ENCODE data around the gene PIK3IP1. TPM values are rescaled to one million over a fixed set of nuclear protein-coding genes. Genes with fewer than 3 reads are reported as not detected.

The PIK3IP1 gene
- total and polyA plus RNA-seq, 2 donors (not counting 3 experiments of a cell fraction or from before 2014, with no cell fraction given), result 7.7 to 13.2 TPM

- no peak for FAIRE-seq
- peaks cover 32 to 44% of the 10 kb centered on the region in 2 experiments for H3K36me3 ChIP-seq (ENCODE audit: control insufficient read depth in 2 of 2, extremely low read depth in 1 of 2, insufficient read depth in 2 of 2, low read length in 2 of 2)
- dilution Hi-C loops (cut with MboI; ENCODE audit: extremely low pct_ligation_motif_present, low sequenced_read_pairs), result no loop called here
- intact Hi-C loops (cut with micrococcal nuclease), result loop anchor here (5.0 kb wide), 1 partner anchor 74 kb away; no protein-coding TSS in a partner anchor
- H3K27ac ChIP-seq (ENCODE audit: insufficient read depth, low read depth, low read length), result no peak overlapping the region
- no peak overlapping the region for H3K4me3 ChIP-seq (replicated peaks in 1 of 3; ENCODE audit: insufficient read depth in 1 of 3, low read depth in 1 of 3, low read length in 3 of 3)
- H3K9me3 ChIP-seq (replicated peaks; ENCODE audit: control insufficient read depth, insufficient read depth, low read length), result no peaks in the 10 kb centered on the region
- no peaks in the 10 kb centered on the region for H3K27me3 ChIP-seq (ENCODE audit: control insufficient read depth in 2 of 2, insufficient read depth in 2 of 2, low read length in 2 of 2)
- ChIA-PET POLR2A (no interaction called here), CTCF (interaction anchor here (1.3 to 7.9 kb wide), 14 partner anchors 9 to 169 kb away, joined by 4 to 169 read pairs (median 18); partner anchors contain the start of genes LIMK2, PIK3IP1 and SELENOM)
- H3K9me1 ChIP-seq (replicated peaks; ENCODE audit: control insufficient read depth, extremely low read depth, insufficient read depth, low read length), result no peaks in the 10 kb centered on the region
- no peak for DNase-seq (ENCODE audit: low read depth, low spot score)
- H3K4me2 ChIP-seq (ENCODE audit: insufficient read depth, low read length), result no peak overlapping the region
- H4K20me1 ChIP-seq (replicated peaks; ENCODE audit: control insufficient read depth, extremely low read depth, insufficient read depth, low read length), result no peaks in the 10 kb centered on the region
- TF ChIP-seq JUN (IDR thresholded peaks at IDR 0.05; ENCODE audit: borderline replicate concordance, insufficient read depth, insufficient read length, low read depth) (no peak), GATA2 (IDR thresholded peaks at IDR 0.05; ENCODE audit: insufficient read depth, insufficient read length, low read depth, low read length) (no peak), MYC (IDR thresholded peaks at IDR 0.05; ENCODE audit: low read depth, low read length) (no peak), EZH2 (IDR thresholded peaks at IDR 0.05; ENCODE audit: borderline replicate concordance, low read depth, low read length, severe bottlenecking) (no peak), POLR2AphosphoS5 (IDR thresholded peaks at IDR 0.05; ENCODE audit: insufficient read depth, low read depth, low read length) (no peak), FOS (IDR thresholded peaks at IDR 0.05; ENCODE audit: borderline replicate concordance, insufficient read depth, low read length) (no peak), POLR2A (IDR thresholded peaks at IDR 0.05; ENCODE audit: low read depth, low read length) (no peak), MAX (IDR thresholded peaks at IDR 0.05; ENCODE audit: insufficient read depth, insufficient read length) (no peak)
- TF ChIP-seq, protein P1, sequence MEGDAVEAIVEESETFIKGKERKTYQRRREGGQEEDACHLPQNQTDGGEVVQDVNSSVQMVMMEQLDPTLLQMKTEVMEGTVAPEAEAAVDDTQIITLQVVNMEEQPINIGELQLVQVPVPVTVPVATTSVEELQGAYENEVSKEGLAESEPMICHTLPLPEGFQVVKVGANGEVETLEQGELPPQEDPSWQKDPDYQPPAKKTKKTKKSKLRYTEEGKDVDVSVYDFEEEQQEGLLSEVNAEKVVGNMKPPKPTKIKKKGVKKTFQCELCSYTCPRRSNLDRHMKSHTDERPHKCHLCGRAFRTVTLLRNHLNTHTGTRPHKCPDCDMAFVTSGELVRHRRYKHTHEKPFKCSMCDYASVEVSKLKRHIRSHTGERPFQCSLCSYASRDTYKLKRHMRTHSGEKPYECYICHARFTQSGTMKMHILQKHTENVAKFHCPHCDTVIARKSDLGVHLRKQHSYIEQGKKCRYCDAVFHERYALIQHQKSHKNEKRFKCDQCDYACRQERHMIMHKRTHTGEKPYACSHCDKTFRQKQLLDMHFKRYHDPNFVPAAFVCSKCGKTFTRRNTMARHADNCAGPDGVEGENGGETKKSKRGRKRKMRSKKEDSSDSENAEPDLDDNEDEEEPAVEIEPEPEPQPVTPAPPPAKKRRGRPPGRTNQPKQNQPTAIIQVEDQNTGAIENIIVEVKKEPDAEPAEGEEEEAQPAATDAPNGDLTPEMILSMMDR (IDR thresholded peaks at IDR 0.05; ENCODE audit: extremely low read depth in 1 of 2, insufficient read depth in 1 of 2, low read depth in 1 of 2, low read length in 2 of 2), result no peak
- BruUV-seq (replicated peaks), result no TSS peak
- H3K4me1 ChIP-seq (ENCODE audit: control insufficient read depth, extremely low read depth, insufficient read depth, low read length), result no peaks in the 10 kb centered on the region
- no peaks in the 10 kb centered on the region for H3K79me2 ChIP-seq (ENCODE audit: control insufficient read depth, insufficient read depth, low read length)
- no peak overlapping the region for H3K9ac ChIP-seq (replicated peaks; ENCODE audit: extremely low read depth, insufficient read depth, low read length)
- no peak overlapping the region for H2AFZ ChIP-seq (ENCODE audit: low read depth, low read length)
Measured at GRCh38 chr22:31271485-31271884, 20.8 kb downstream of the PIK3IP1 start.
